ENCODE data around the gene RGS7.

The RGS7 gene

GRCh38 chr1:240965581-240966091 is 391.4 kb downstream of the RGS7 start:
- TF ChIP-seq CTCF (IDR thresholded peaks at IDR 0.05; ENCODE audit: low read length, missing control alignments): no peak
- H3K4me3 ChIP-seq (replicated peaks; ENCODE audit: low read depth, low read length): no peak overlapping the region
- DNase-seq (ENCODE audit: low read depth): no peak

GRCh38 chr1:240962086-240962485 is 394.9 kb downstream of the RGS7 start:
- H3K4me3 ChIP-seq (replicated peaks; ENCODE audit: low read depth, low read length): no peak overlapping the region
- DNase-seq (ENCODE audit: low read depth): no peak
- no peak for TF ChIP-seq CTCF (IDR thresholded peaks at IDR 0.05; ENCODE audit: low read length, missing control alignments)

GRCh38 chr1:240956424-240956823 is 400.6 kb downstream of the RGS7 start:
- no peak for TF ChIP-seq CTCF (IDR thresholded peaks at IDR 0.05; ENCODE audit: low read length, missing control alignments)
- no peak for DNase-seq (ENCODE audit: low read depth)
- no peak overlapping the region for H3K4me3 ChIP-seq (replicated peaks; ENCODE audit: low read depth, low read length)

GRCh38 chr1:240956020-240956419 is 401.0 kb downstream of the RGS7 start:
- no peak for TF ChIP-seq CTCF (IDR thresholded peaks at IDR 0.05; ENCODE audit: low read length, missing control alignments)
- H3K4me3 ChIP-seq (replicated peaks; ENCODE audit: low read depth, low read length): no peak overlapping the region
- DNase-seq (ENCODE audit: low read depth): no peak

GRCh38 chr1:240947438-240948224 is 409.4 kb downstream of the RGS7 start:
- H3K4me3 ChIP-seq (replicated peaks; ENCODE audit: low read depth, low read length): no peak overlapping the region
- TF ChIP-seq CTCF (IDR thresholded peaks at IDR 0.05; ENCODE audit: low read length, missing control alignments): no peak
- DNase-seq (ENCODE audit: low read depth): no peak

- H3K4me3 ChIP-seq (replicated peaks; ENCODE audit: low read depth, low read length): no peak overlapping the region
- TF ChIP-seq CTCF (IDR thresholded peaks at IDR 0.05; ENCODE audit: low read length, missing control alignments): peak; percentile 35
- peak; percentile 42 for DNase-seq (ENCODE audit: low read depth)
Measured at GRCh38 chr1:240946926-240947325, 410.1 kb downstream of the RGS7 start.

GRCh38 chr1:240942901-240943300 is 414.1 kb downstream of the RGS7 start:
- no peak for TF ChIP-seq CTCF (IDR thresholded peaks at IDR 0.05; ENCODE audit: low read length, missing control alignments)
- DNase-seq (ENCODE audit: low read depth): no peak
- no peak overlapping the region for H3K4me3 ChIP-seq (replicated peaks; ENCODE audit: low read depth, low read length)

Data from fibroblast of pulmonary artery (primary cell).